Trophoblast cell (in vitro differentiated cells and primary cell): ENCODE data around the gene C1orf122.
A peak's percentile ranks its signal among the peaks of the same experiment; 100 is the strongest.
"Not testable (repeated sequence)": the region's sequence is repeated elsewhere in the genome, so short reads cannot be mapped to it uniquely, and the experiment has no call there.

Source experiments
- DNase-seq, 2 donors: peaks; one replicate each; pipeline ENCODE4 v3.0.0-alpha.2; 2016
- H2AFZ ChIP-seq: 2 replicates; pipeline ENCODE4 v1.6.1; 2013; ENCODE audit warnings: low read length, moderate library complexity, mild to moderate bottlenecking; ENCODE audit not compliant: insufficient read depth, poor library complexity
- H2AK5ac ChIP-seq: 2 replicates; pipeline ENCODE4 v1.6.1; 2013; ENCODE audit warnings: mild to moderate bottlenecking, low read length
- H2BK120ac ChIP-seq: 2 replicates; pipeline ENCODE4 v1.6.1; 2013; ENCODE audit warnings: low read length, mild to moderate bottlenecking, moderate library complexity; ENCODE audit not compliant: insufficient read depth, poor library complexity
- H2BK12ac ChIP-seq: 2 replicates; pipeline ENCODE4 v1.6.1; 2013; ENCODE audit warnings: mild to moderate bottlenecking, low read length, moderate library complexity
- H2BK5ac ChIP-seq: 2 replicates; pipeline ENCODE4 v1.6.1; 2013; ENCODE audit warnings: low read length, low read depth, moderate library complexity, mild to moderate bottlenecking; ENCODE audit not compliant: poor library complexity
- H3K14ac ChIP-seq: 2 replicates; pipeline ENCODE4 v1.6.1; 2013; ENCODE audit warnings: mild to moderate bottlenecking, low read length
- H3K18ac ChIP-seq: 2 replicates; pipeline ENCODE4 v1.6.1; 2013; ENCODE audit warnings: mild to moderate bottlenecking, low read length
- H3K23ac ChIP-seq: 2 replicates; pipeline ENCODE4 v1.6.1; 2013; ENCODE audit warnings: low read length
- H3K27ac ChIP-seq: 2 replicates; pipeline ENCODE4 v1.5.1; 2013; ENCODE audit warnings: low read depth, mild to moderate bottlenecking, inconsistent platforms, low read length, moderate library complexity
- H3K27me3 ChIP-seq: 2 replicates; pipeline ENCODE4 v1.6.1; 2013; ENCODE audit warnings: inconsistent platforms, mild to moderate bottlenecking, low read length, moderate library complexity; ENCODE audit not compliant: insufficient read depth
- H3K36me3 ChIP-seq, 2 experiments: 1 replicate in 1 of 2; 2 replicates in 1 of 2; pipeline ENCODE4 v1.6.1; 2013; ENCODE audit warnings: low read length in 2 of 2, mild to moderate bottlenecking in 2 of 2, moderate library complexity in 1 of 2; ENCODE audit not compliant: insufficient read depth in 2 of 2, control insufficient read depth in 1 of 2
- H3K4ac ChIP-seq: 2 replicates; pipeline ENCODE4 v1.6.1; 2013; ENCODE audit warnings: low read depth, mild to moderate bottlenecking, low read length, moderate library complexity
- H3K4me1 ChIP-seq, 2 experiments: 1 replicate in 1 of 2; 2 replicates in 1 of 2; pipeline ENCODE4 v1.6.1; 2013; ENCODE audit warnings: low read length in 2 of 2, mild to moderate bottlenecking in 2 of 2, moderate library complexity in 1 of 2; ENCODE audit not compliant: insufficient read depth in 2 of 2, control insufficient read depth in 1 of 2
- H3K4me2 ChIP-seq: 2 replicates; pipeline ENCODE4 v1.6.1; 2013; ENCODE audit warnings: inconsistent platforms, mild to moderate bottlenecking, low read length, moderate library complexity
- H3K4me3 ChIP-seq: 2 replicates; pipeline ENCODE4 v1.5.1; 2013; ENCODE audit warnings: mild to moderate bottlenecking, low read depth, low read length, inconsistent platforms
- H3K79me1 ChIP-seq: one replicate; pipeline ENCODE4 v1.6.1; 2013; ENCODE audit warnings: low read length
- H3K79me2 ChIP-seq: 2 replicates; pipeline ENCODE4 v1.6.1; 2013; ENCODE audit warnings: low read length, mild to moderate bottlenecking; ENCODE audit not compliant: control insufficient read depth, insufficient read depth, poor library complexity
- H3K9ac ChIP-seq: 2 replicates; pipeline ENCODE4 v1.6.1; 2013; ENCODE audit warnings: mild to moderate bottlenecking, low read length
- H3K9me3 ChIP-seq: 2 replicates; pipeline ENCODE4 v1.6.1; 2013; ENCODE audit warnings: low read depth, mild to moderate bottlenecking, control low read depth, inconsistent platforms, low read length; ENCODE audit not compliant: insufficient read depth
- H4K12ac ChIP-seq: 2 replicates; pipeline ENCODE4 v1.6.1; 2013; ENCODE audit warnings: low read depth, mild to moderate bottlenecking, low read length, moderate library complexity
- H4K8ac ChIP-seq: 2 replicates; pipeline ENCODE4 v1.6.1; 2013; ENCODE audit warnings: low read depth, mild to moderate bottlenecking, low read length, moderate library complexity
- H4K91ac ChIP-seq: one replicate; pipeline ENCODE4 v1.6.1; 2013; ENCODE audit warnings: low read depth, mild to moderate bottlenecking, low read length, moderate library complexity
- WGBS: extraction: QIAGEN DNeasy Blood & Tissue Kit; methylation state at CpG from one replicate; pipeline ENCODE4 v1.1.7; 2013; ENCODE audit warnings: missing lambda C conversion rate; ENCODE audit not compliant: insufficient read length, insufficient coverage; ENCODE audit errors: extremely low coverage; 5-methylcytosine and 5-hydroxymethylcytosine counted together

The C1orf122 gene

GRCh38 chr1:37767488-37767887 lies 40.1 kb upstream of the C1orf122 start:
- H4K8ac ChIP-seq, result no peak overlapping the region
- no peaks in the 10 kb centered on the region for H3K79me2 ChIP-seq
- peaks cover 31% of the 10 kb centered on the region for H3K27me3 ChIP-seq
- WGBS, result no CpG with 5 or more reads among the region's 2 CpGs
- no peak overlapping the region for H2BK120ac ChIP-seq
- no peak overlapping the region for H2BK5ac ChIP-seq
- no peak overlapping the region for H3K9ac ChIP-seq
- H3K23ac ChIP-seq, result no peak overlapping the region
- H2BK12ac ChIP-seq, result no peak overlapping the region
- peaks cover 12% of the 10 kb centered on the region for H3K9me3 ChIP-seq
- no peak overlapping the region for H3K4me2 ChIP-seq
- H3K27ac ChIP-seq, result no peak overlapping the region
- no peak overlapping the region for H2AK5ac ChIP-seq
- no peak overlapping the region for H4K91ac ChIP-seq
- H3K18ac ChIP-seq, result no peak overlapping the region
- no peak overlapping the region for H4K12ac ChIP-seq
- no peak overlapping the region for H3K14ac ChIP-seq
- H3K4me3 ChIP-seq, result no peak overlapping the region
- H3K36me3 ChIP-seq, result no peaks in the 10 kb centered on the region
- H3K4me1 ChIP-seq, result no peaks in the 10 kb centered on the region
- no peaks in the 10 kb centered on the region for H3K79me1 ChIP-seq
- DNase-seq, result no peak
- H2AFZ ChIP-seq, result no peak overlapping the region
- H3K4ac ChIP-seq, result no peak overlapping the region

- H3K79me1 ChIP-seq, H4K91ac ChIP-seq, H3K4me1 ChIP-seq, H3K27me3 ChIP-seq, H3K9me3 ChIP-seq, H2BK5ac ChIP-seq, H3K14ac ChIP-seq, DNase-seq, H4K8ac ChIP-seq, H3K4ac ChIP-seq, H3K27ac ChIP-seq, H3K4me3 ChIP-seq, H2AK5ac ChIP-seq, H2BK120ac ChIP-seq, H3K9ac ChIP-seq, H2AFZ ChIP-seq, H3K4me2 ChIP-seq, H3K36me3 ChIP-seq, H3K23ac ChIP-seq, H3K79me2 ChIP-seq, H2BK12ac ChIP-seq, H3K18ac ChIP-seq, H4K12ac ChIP-seq: not testable (repeated sequence)
These were observed 36.1 kb upstream of the C1orf122 start for GRCh38 chr1:37771440-37771839.

- no peak overlapping the region for H2BK5ac ChIP-seq
- DNase-seq, result no peak
- no peak overlapping the region for H4K8ac ChIP-seq
- H2AK5ac ChIP-seq, result no peak overlapping the region
- H4K91ac ChIP-seq, result no peak overlapping the region
- H2BK120ac ChIP-seq, result no peak overlapping the region
- H2AFZ ChIP-seq, result no peak overlapping the region
- H4K12ac ChIP-seq, result no peak overlapping the region
- no CpG with 5 or more reads among the region's 4 CpGs for WGBS
- peak overlapping the region; percentile 5 for H3K9ac ChIP-seq
- H3K4me1 ChIP-seq, result no peaks in the 10 kb centered on the region
- no peaks in the 10 kb centered on the region for H3K27me3 ChIP-seq
- no peak overlapping the region for H3K4ac ChIP-seq
- H3K18ac ChIP-seq, result no peak overlapping the region
- H2BK12ac ChIP-seq, result no peak overlapping the region
- peaks cover 12% of the 10 kb centered on the region for H3K9me3 ChIP-seq
- no peak overlapping the region for H3K4me3 ChIP-seq
- H3K79me1 ChIP-seq, result no peaks in the 10 kb centered on the region
- no peaks in the 10 kb centered on the region for H3K36me3 ChIP-seq
- H3K23ac ChIP-seq, result peak overlapping the region; percentile 40
- no peaks in the 10 kb centered on the region for H3K79me2 ChIP-seq
- no peak overlapping the region for H3K27ac ChIP-seq
- no peak overlapping the region for H3K4me2 ChIP-seq
- H3K14ac ChIP-seq, result no peak overlapping the region
These were observed 30.6 kb upstream of the C1orf122 start for GRCh38 chr1:37776946-37777516.

- no peak overlapping the region for H4K8ac ChIP-seq
- no peaks in the 10 kb centered on the region for H3K4me1 ChIP-seq
- DNase-seq, result no peak
- H3K79me2 ChIP-seq, result no peaks in the 10 kb centered on the region
- H3K23ac ChIP-seq, result no peak overlapping the region
- no CpG with 5 or more reads among the region's 3 CpGs for WGBS
- H4K91ac ChIP-seq, result no peak overlapping the region
- H2AFZ ChIP-seq, result no peak overlapping the region
- H3K4me3 ChIP-seq, result no peak overlapping the region
- H3K27me3 ChIP-seq, result no peaks in the 10 kb centered on the region
- H3K4ac ChIP-seq, result no peak overlapping the region
- H3K14ac ChIP-seq, result no peak overlapping the region
- no peak overlapping the region for H2BK5ac ChIP-seq
- no peak overlapping the region for H3K9ac ChIP-seq
- no peaks in the 10 kb centered on the region for H3K36me3 ChIP-seq
- H3K4me2 ChIP-seq, result no peak overlapping the region
- no peak overlapping the region for H2BK120ac ChIP-seq
- no peak overlapping the region for H3K18ac ChIP-seq
- no peak overlapping the region for H2AK5ac ChIP-seq
- no peak overlapping the region for H4K12ac ChIP-seq
- H2BK12ac ChIP-seq, result no peak overlapping the region
- H3K79me1 ChIP-seq, result no peaks in the 10 kb centered on the region
- peaks cover 12% of the 10 kb centered on the region for H3K9me3 ChIP-seq
- H3K27ac ChIP-seq, result no peak overlapping the region
These were observed 28.9 kb upstream of the C1orf122 start for GRCh38 chr1:37778654-37779053.
